ENCODE measurements around the gene B3GALT5.

The B3GALT5 gene, protein sequence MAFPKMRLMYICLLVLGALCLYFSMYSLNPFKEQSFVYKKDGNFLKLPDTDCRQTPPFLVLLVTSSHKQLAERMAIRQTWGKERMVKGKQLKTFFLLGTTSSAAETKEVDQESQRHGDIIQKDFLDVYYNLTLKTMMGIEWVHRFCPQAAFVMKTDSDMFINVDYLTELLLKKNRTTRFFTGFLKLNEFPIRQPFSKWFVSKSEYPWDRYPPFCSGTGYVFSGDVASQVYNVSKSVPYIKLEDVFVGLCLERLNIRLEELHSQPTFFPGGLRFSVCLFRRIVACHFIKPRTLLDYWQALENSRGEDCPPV

DNA sequence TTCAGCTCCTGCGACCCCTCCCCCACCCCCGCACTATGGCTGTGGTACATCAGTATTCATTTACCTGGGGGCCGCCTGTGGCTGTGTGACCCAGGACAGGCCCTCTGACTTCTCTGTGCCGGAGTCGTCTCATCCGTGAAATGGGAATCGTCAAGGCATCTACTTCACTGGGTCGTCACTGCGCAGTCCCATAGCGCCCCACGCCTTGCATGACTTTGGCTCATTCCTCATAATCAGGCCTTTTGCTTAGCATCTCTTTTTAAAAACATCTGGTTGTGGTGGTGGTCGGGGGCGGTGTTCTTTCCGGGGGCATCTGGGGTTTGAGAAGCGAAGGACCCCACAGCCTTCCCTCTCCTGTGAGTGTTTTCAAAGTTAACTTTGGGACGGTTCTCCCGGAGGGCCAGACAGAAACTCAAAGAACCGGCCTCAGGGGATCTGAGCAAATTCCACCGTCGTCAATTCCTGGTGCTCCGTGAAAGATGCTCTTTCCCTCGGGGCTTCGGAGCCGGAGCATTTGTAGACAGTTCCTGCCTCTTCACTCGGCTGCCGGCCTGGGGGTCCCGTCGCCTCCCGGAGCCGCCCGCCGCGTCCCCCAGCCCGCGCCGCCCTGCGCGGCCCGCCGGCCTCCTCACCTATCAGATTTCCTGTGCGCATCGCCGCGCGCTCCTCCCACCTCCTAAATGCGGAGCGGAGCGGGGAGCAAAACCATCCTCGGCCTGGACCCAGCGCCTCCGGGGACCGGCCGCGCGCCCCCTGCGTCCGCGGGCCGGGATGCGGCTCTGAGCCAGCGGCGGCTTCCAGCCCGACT, at the start of gene B3GALT5:
Gene B3GALT5, plus strand, starts transcription at position 708 of the 808 bp plus-strand sequence. CDS start 47,620 bp downstream, outside the sequence.
- TF ChIP-seq, protein P1, sequence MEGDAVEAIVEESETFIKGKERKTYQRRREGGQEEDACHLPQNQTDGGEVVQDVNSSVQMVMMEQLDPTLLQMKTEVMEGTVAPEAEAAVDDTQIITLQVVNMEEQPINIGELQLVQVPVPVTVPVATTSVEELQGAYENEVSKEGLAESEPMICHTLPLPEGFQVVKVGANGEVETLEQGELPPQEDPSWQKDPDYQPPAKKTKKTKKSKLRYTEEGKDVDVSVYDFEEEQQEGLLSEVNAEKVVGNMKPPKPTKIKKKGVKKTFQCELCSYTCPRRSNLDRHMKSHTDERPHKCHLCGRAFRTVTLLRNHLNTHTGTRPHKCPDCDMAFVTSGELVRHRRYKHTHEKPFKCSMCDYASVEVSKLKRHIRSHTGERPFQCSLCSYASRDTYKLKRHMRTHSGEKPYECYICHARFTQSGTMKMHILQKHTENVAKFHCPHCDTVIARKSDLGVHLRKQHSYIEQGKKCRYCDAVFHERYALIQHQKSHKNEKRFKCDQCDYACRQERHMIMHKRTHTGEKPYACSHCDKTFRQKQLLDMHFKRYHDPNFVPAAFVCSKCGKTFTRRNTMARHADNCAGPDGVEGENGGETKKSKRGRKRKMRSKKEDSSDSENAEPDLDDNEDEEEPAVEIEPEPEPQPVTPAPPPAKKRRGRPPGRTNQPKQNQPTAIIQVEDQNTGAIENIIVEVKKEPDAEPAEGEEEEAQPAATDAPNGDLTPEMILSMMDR (IDR thresholded peaks at IDR 0.05; ENCODE audit: low read depth, low read length, missing control alignments): no peak
- peak within 1 kb of the TSS; percentile 61 for H3K4me3 ChIP-seq (ENCODE audit: low read depth, low read length)

DNA sequence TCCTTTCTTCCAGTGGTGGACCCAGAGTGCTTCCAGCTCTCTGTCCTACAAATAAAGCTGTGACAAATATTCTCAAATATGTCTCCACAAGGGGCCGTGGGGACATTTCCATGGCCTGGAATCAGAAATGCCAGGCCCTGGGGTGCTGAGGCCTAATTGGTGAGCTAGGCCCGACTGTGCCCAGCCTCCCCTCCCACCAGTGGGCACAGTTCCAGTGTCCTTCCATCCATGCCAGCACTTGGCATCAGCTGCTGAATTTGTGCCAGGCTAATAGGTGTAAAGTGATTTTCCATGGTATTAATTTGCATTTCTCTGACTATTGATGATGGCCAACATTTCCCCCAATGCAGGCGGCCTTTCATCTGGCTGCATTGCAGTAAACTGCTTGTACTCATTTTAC, 48.5 kb upstream of the B3GALT5 start:
- H3K4me3 ChIP-seq (ENCODE audit: low read depth, low read length): no peak overlapping the region
- DNase-seq (ENCODE audit: low read depth): no peak
- in situ Hi-C loops (cut with HindIII; ENCODE audit: low sequenced_read_pairs): no loop called here
- TF ChIP-seq, protein P1 (IDR thresholded peaks at IDR 0.05; ENCODE audit: low read depth, low read length, missing control alignments): no peak

More for the DNA sequence above, at the start of gene B3GALT5:
- DNase-seq (ENCODE audit: low read depth): no peak
- in situ Hi-C loops (cut with HindIII; ENCODE audit: low sequenced_read_pairs): no loop called here

DNA sequence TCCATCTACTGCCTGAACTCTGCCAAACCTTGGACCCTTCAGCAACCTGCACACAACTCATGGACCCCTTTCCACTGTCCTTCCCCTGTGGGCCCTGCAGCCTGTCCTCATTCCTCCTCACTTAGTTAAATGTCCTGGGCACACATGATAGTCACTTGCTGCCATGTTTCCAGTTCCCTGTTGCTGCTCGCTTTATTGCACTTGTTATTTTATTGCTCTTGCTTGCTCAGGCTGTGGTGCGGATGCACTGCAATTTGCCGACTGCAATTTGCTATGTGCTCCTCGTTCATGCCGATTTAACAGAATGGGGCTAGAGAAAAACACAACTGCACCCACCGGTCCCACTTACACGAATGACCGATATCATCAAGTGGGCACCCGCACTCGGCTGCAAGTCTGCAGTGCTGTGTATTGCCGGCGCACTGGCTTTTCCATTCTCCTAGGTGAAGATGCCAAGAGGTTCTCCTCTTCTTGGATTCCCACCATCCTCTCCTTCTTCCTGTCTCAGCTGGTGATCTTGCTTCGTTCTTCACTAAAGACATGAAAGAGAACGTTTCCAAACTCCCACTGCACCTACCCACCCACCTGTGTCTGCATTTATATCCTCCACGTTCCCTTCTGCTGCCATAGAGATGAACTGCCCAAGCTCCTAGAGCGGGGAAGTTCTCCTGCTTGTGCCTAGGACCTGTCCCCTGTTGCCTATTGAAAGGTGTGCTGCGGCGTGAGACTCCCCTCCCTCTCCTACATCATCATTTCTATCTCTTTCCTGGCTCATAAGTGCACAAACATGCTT, 45.4 kb upstream of the B3GALT5 start:
- TF ChIP-seq, protein P1 (IDR thresholded peaks at IDR 0.05; ENCODE audit: low read depth, low read length, missing control alignments): no peak
- no peak overlapping the region for H3K4me3 ChIP-seq (ENCODE audit: low read depth, low read length)
- no peak for DNase-seq (ENCODE audit: low read depth)
- in situ Hi-C loops (cut with HindIII; ENCODE audit: low sequenced_read_pairs): no loop called here

DNA sequence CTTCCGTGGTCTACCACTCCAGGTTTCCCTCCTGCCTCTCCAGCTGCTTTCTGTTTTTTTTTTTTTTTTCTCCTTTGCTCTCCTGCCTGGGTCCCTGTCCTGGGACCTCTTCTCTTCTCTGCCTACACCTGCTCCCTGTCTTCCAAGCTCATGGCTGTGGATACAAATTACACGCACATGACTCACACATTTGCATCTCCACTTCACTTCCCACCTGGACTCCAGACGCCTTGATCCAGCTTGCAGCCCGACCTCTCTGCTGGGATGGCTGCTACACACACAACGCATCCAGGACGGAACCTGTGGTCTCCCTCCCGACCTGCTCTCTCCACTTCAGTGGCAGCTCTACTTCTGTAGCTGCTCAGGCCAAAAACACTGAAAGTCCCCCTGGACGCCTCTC, 44.4 kb upstream of the B3GALT5 start:
- TF ChIP-seq, protein P1 (IDR thresholded peaks at IDR 0.05; ENCODE audit: low read depth, low read length, missing control alignments): no peak
- in situ Hi-C loops (cut with HindIII; ENCODE audit: low sequenced_read_pairs): no loop called here
- no peak overlapping the region for H3K4me3 ChIP-seq (ENCODE audit: low read depth, low read length)
- no peak for DNase-seq (ENCODE audit: low read depth)

- TF ChIP-seq, protein P1 (IDR thresholded peaks at IDR 0.05; ENCODE audit: low read depth, low read length, missing control alignments): no peak
- peak; percentile 45 for DNase-seq (ENCODE audit: low read depth)
- in situ Hi-C loops (cut with HindIII; ENCODE audit: low sequenced_read_pairs): no loop called here
- H3K4me3 ChIP-seq (ENCODE audit: low read depth, low read length): no peak overlapping the region
Measured at GRCh38 chr21:39575775-39576174, 37.0 kb upstream of the B3GALT5 start.

GRCh38 chr21:39576518-39577128, 36.1 kb upstream of the B3GALT5 start:
- DNase-seq (ENCODE audit: low read depth): no peak
- no peak overlapping the region for H3K4me3 ChIP-seq (ENCODE audit: low read depth, low read length)
- TF ChIP-seq, protein P1 (IDR thresholded peaks at IDR 0.05; ENCODE audit: low read depth, low read length, missing control alignments): no peak
- in situ Hi-C loops (cut with HindIII; ENCODE audit: low sequenced_read_pairs): no loop called here
